Upper lobe of left lung (tissue), 4 donors: ENCODE data around the gene EEF2K.

Source experiments
- EP300 ChIP-seq, 4 donors: sonication (generic); formaldehyde crosslinking; IDR thresholded peaks; one replicate each; pipeline ENCODE4 v1.5.1; 2017; ENCODE audit warnings: antibody characterized with exemption in 4 of 4, control low read depth in 2 of 4
- POLR2A ChIP-seq, 4 donors: fragments of 450-650 bp; IDR thresholded peaks; one replicate each; pipeline ENCODE4 v1.5.1; 2016 to 2017; ENCODE audit warnings: antibody characterized with exemption in 4 of 4, mild to moderate bottlenecking in 2 of 4
- TF ChIP-seq, protein P1 (sequence below), 6 experiments: fragments of 450-650 bp in 4 of 6; fragments of 200-600 bp in 2 of 6; sonication (generic) in 2 of 6; IDR thresholded peaks; one replicate each; pipeline ENCODE4 v1.5.1; 2016 to 2019; ENCODE audit warnings: antibody characterized with exemption in 6 of 6

DNA sequence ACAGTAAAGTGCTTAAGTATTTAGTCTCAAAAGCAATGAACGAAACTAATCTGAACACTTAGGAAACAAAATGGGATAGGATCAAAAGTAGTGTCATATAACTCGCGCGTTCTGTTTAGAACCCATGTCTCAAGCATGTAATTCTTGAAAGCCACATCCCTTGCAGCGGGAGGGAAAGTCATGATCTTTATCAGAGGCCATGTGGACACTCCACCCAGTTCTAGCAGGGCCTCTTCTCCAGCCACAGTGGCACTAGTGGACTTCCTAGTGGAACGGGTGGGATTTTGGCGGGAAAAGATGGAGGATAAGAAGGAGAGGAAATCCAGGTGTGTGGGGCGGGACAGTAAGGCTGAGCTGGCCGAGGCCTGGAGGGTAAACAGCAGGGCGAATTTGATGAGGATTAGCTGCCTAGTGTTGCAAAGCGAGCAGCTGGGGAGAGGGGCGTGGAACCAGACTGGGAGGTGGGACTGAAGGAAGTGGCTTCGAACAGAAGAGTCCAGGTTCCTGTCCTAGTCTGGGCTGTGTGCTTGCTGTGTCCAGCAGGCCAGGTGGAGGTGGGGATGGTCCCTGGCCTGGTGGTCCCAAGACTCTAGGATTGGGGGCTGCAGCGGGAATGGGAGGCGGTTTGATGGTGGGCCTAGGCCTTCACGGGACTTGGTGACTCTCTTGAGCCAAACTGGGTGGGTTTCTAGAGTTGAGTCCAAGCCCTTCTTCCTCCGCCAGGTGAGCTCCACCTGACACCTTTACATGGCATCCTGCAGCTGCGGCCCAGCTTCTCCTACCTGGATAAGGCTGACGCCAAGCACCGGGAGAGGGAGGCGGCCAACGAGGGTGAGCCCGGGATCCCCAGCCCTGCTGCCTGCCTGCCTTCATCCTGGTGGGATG lies 107.1 kb downstream of the EEF2K start:
- TF ChIP-seq EP300 (IDR thresholded peaks at IDR 0.05) (no peak), POLR2A (IDR thresholded peaks at IDR 0.05) (no peak)
- TF ChIP-seq, protein P1, sequence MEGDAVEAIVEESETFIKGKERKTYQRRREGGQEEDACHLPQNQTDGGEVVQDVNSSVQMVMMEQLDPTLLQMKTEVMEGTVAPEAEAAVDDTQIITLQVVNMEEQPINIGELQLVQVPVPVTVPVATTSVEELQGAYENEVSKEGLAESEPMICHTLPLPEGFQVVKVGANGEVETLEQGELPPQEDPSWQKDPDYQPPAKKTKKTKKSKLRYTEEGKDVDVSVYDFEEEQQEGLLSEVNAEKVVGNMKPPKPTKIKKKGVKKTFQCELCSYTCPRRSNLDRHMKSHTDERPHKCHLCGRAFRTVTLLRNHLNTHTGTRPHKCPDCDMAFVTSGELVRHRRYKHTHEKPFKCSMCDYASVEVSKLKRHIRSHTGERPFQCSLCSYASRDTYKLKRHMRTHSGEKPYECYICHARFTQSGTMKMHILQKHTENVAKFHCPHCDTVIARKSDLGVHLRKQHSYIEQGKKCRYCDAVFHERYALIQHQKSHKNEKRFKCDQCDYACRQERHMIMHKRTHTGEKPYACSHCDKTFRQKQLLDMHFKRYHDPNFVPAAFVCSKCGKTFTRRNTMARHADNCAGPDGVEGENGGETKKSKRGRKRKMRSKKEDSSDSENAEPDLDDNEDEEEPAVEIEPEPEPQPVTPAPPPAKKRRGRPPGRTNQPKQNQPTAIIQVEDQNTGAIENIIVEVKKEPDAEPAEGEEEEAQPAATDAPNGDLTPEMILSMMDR (IDR thresholded peaks at IDR 0.05), result no peak
